ENCODE data around the gene GSK3B. TPM values are rescaled to one million over a fixed set of nuclear protein-coding genes. Genes with fewer than 3 reads are reported as not detected.

The GSK3B gene
- total and polyA plus RNA-seq, 2 donors (not counting 1 experiment from before 2014, with no cell fraction given) = 12.3 to 33.3 TPM

- Mint-ChIP-seq H3K27ac (no peak overlapping the region), H3K4me1 (peaks cover 9% of the 10 kb centered on the region), H3K4me3 (no peak overlapping the region), H3K27me3 (no peaks in the 10 kb centered on the region), H3K9me3 (ENCODE audit: insufficient read depth) (no peaks in the 10 kb centered on the region)
- Histone ChIP-seq H3K4me2 (replicated peaks; ENCODE audit: low read depth, low read length, poor library complexity, severe bottlenecking) (no peak overlapping the region), H3K9ac (ENCODE audit: low read length) (no peak overlapping the region), H3K79me2 (ENCODE audit: control insufficient read depth, insufficient read depth, low read length) (no peaks in the 10 kb centered on the region), H3K27me3 (replicated peaks in 1 of 4; ENCODE audit: control extremely low read depth in 1 of 4, control insufficient read depth in 3 of 4, insufficient read depth in 4 of 4, low read length in 3 of 4) (no peaks in the 10 kb centered on the region), H3K4me3 (ENCODE audit: control extremely low read depth in 1 of 5, extremely low read depth in 1 of 5, insufficient read depth in 1 of 5, low read depth in 2 of 5, low read length in 4 of 5) (no peak overlapping the region), H3K27ac (ENCODE audit: low read length in 2 of 2) (no peak overlapping the region), H2AFZ (ENCODE audit: insufficient read depth, low read depth, low read length, poor library complexity, severe bottlenecking) (no peak overlapping the region), H4K20me1 (ENCODE audit: control insufficient read depth, insufficient read depth, low read length, poor library complexity, severe bottlenecking) (no peaks in the 10 kb centered on the region), H3K9me3 (ENCODE audit: control extremely low read depth in 1 of 3, control insufficient read depth in 2 of 3, insufficient read depth in 1 of 3, low read length in 2 of 3) (peaks cover 0 to 2% (median 0%) of the 10 kb centered on the region in 3 donors), H3K4me1 (ENCODE audit: control insufficient read depth in 2 of 2, insufficient read depth in 2 of 2, low read length in 2 of 2) (peaks cover 0 to 6% of the 10 kb centered on the region in 2 donors), H3K36me3 (replicated peaks in 1 of 2; ENCODE audit: control extremely low read depth in 1 of 2, control insufficient read depth in 1 of 2, extremely low read depth in 1 of 2, insufficient read depth in 2 of 2, low read length in 1 of 2) (peaks cover 20 to 26% of the 10 kb centered on the region in 2 experiments)
- intact Hi-C loops (cut with micrococcal nuclease) = no loop called here
- ATAC-seq (ENCODE audit: low read depth) = no peak
- CTCF ChIA-PET = no interaction called here
- POLR2A ChIA-PET = no interaction called here
- no peak for DNase-seq
- 97% methylated on average over 6 of the region's 7 CpGs for WGBS (ENCODE audit: insufficient coverage)
- no peak for TF ChIP-seq CTCF (IDR thresholded peaks at IDR 0.05)
Measured at GRCh38 chr3:119864476-119864875, 229.8 kb downstream of the GSK3B start.

- H4K20me1 ChIP-seq (ENCODE audit: control insufficient read depth, insufficient read depth, low read length, poor library complexity, severe bottlenecking) = no peaks in the 10 kb centered on the region
- TF ChIP-seq CTCF (IDR thresholded peaks at IDR 0.05) (no peak), EZH2 (IDR thresholded peaks at IDR 0.05; ENCODE audit: borderline replicate concordance, insufficient read depth, low read depth, low read length, poor library complexity, severe bottlenecking) (no peak)
- Mint-ChIP-seq H3K27ac (no peak overlapping the region), H3K4me3 (no peak overlapping the region), H3K9me3 (ENCODE audit: insufficient read depth) (no peaks in the 10 kb centered on the region), H3K4me1 (no peaks in the 10 kb centered on the region), H3K27me3 (no peaks in the 10 kb centered on the region)
- H3K4me1 ChIP-seq (ENCODE audit: control insufficient read depth in 2 of 2, insufficient read depth in 2 of 2, low read length in 2 of 2) = no peaks in the 10 kb centered on the region
- no peak overlapping the region for H3K4me3 ChIP-seq (ENCODE audit: control extremely low read depth in 1 of 5, extremely low read depth in 1 of 5, insufficient read depth in 1 of 5, low read depth in 2 of 5, low read length in 4 of 5)
- H3K36me3 ChIP-seq (replicated peaks in 1 of 2; ENCODE audit: control extremely low read depth in 1 of 2, control insufficient read depth in 1 of 2, extremely low read depth in 1 of 2, insufficient read depth in 2 of 2, low read length in 1 of 2) = peaks cover 20 to 36% of the 10 kb centered on the region in 2 experiments
- no peak for DNase-seq
- WGBS (ENCODE audit: insufficient coverage) = no CpG with 5 or more reads among the region's 2 CpGs
- POLR2A ChIA-PET = no interaction called here
- peaks cover 0 to 2% (median 0%) of the 10 kb centered on the region in 3 donors for H3K9me3 ChIP-seq (ENCODE audit: control extremely low read depth in 1 of 3, control insufficient read depth in 2 of 3, insufficient read depth in 1 of 3, low read length in 2 of 3)
- CTCF ChIA-PET = no interaction called here
- intact Hi-C loops (cut with micrococcal nuclease) = no loop called here
- no peak overlapping the region for H2AFZ ChIP-seq (ENCODE audit: insufficient read depth, low read depth, low read length, poor library complexity, severe bottlenecking)
- no peak overlapping the region for H3K9ac ChIP-seq (ENCODE audit: low read length)
- ATAC-seq (ENCODE audit: low read depth) = no peak
- no peaks in the 10 kb centered on the region for H3K79me2 ChIP-seq (ENCODE audit: control insufficient read depth, insufficient read depth, low read length)
- H3K4me2 ChIP-seq (replicated peaks; ENCODE audit: low read depth, low read length, poor library complexity, severe bottlenecking) = no peak overlapping the region
- H3K27me3 ChIP-seq (replicated peaks in 1 of 4; ENCODE audit: control extremely low read depth in 1 of 4, control insufficient read depth in 3 of 4, insufficient read depth in 4 of 4, low read length in 3 of 4) = no peaks in the 10 kb centered on the region
- H3K27ac ChIP-seq (ENCODE audit: low read length in 2 of 2) = no peak overlapping the region
Measured at GRCh38 chr3:119862616-119863015, 231.6 kb downstream of the GSK3B start.

Measured in B cell (primary cell).